Hepatocyte (in vitro differentiated cells): ENCODE results near the gene TRMT44.

Experiments used
- CTCF ChIP-seq: fragments of 200-600 bp; sonication (generic); IDR thresholded peaks from 2 replicates; pipeline ENCODE4 v1.5.1; 2016; ENCODE audit warnings: antibody characterized with exemption, mild to moderate bottlenecking; ENCODE audit not compliant: poor library complexity
- EZH2 ChIP-seq: fragments of 200-600 bp; sonication (generic); IDR thresholded peaks from 2 replicates; pipeline ENCODE4 v1.6.1; 2016; ENCODE audit warnings: antibody characterized with exemption, mild to moderate bottlenecking, borderline replicate concordance
- EZH2phosphoT487 ChIP-seq: fragments of 200-600 bp; sonication (generic); IDR thresholded peaks from one replicate; pipeline ENCODE4 v1.6.1; 2018; ENCODE audit warnings: antibody characterized with exemption, mild to moderate bottlenecking, low read depth, moderate library complexity; ENCODE audit not compliant: unreplicated experiment, severe bottlenecking

DNA sequence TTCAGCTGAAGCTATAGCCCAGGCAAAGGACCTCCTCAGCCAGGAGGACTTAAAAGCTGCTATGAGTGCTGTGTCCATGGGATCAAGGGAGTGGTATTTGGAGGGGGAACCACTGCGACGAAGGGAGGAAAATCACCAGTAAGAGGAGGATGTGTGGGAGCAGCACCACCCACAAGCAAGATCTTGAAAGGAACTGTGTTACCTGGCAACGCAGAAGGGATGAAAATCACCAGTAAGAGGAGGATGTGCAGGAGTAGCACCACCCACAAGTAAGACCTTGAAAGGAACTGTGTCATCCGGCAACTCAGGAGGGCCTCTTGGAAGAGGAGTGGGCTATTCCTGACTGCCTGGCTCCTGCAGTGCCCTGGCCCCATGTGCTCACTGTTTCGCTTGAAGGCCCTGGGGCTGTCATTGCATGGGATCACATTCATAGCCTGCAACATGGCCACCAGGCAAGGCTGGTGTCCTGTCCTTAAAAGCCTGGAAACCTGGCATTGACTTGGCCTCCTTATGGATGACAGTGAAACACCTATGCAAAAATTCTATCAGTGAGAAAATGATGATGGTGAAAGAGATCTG lies 48.3 kb downstream of the TRMT44 start:
- TF ChIP-seq CTCF (no peak), EZH2phosphoT487 (no peak), EZH2 (no peak)
